Small intestine (tissue), 7 donors: ENCODE data around the gene TANGO6. TPM values are rescaled to one million over a fixed set of nuclear protein-coding genes. Genes with fewer than 3 reads are reported as not detected.

Source experiments
- DNase-seq, 2 donors: peaks; one replicate each; pipeline versions ENCODE4 v3.0.0 to v3.0.0-alpha.2; 2013
- FAIRE-seq: peaks from 2 replicates; lab custom pipeline; 2012; peaks lifted over from hg19 to GRCh38; lab: Jason Lieb, UNC
- H3K27ac ChIP-seq, 3 donors: one replicate each; pipeline ENCODE4 v1.5.1; 2013; ENCODE audit warnings: low read length in 2 of 3, mild to moderate bottlenecking in 2 of 3, control low read depth in 1 of 3, inconsistent platforms in 1 of 3, low read depth in 1 of 3, moderate library complexity in 1 of 3
- H3K27me3 ChIP-seq, 3 donors: one replicate each; pipeline ENCODE4 v1.6.1; 2013; ENCODE audit warnings: low read length in 3 of 3, inconsistent platforms in 1 of 3; ENCODE audit not compliant: control insufficient read depth in 3 of 3, insufficient read depth in 3 of 3
- H3K36me3 ChIP-seq, 3 donors: one replicate each; pipeline ENCODE4 v1.6.1; 2013; ENCODE audit warnings: low read length in 3 of 3, inconsistent platforms in 1 of 3, low read depth in 1 of 3, mild to moderate bottlenecking in 1 of 3, moderate library complexity in 1 of 3; ENCODE audit not compliant: control insufficient read depth in 3 of 3, insufficient read depth in 2 of 3
- H3K4me1 ChIP-seq, 3 donors: one replicate each; pipeline ENCODE4 v1.6.1; 2013; ENCODE audit warnings: low read length in 2 of 3, inconsistent platforms in 1 of 3, low read depth in 1 of 3, mild to moderate bottlenecking in 1 of 3, moderate library complexity in 1 of 3; ENCODE audit not compliant: control insufficient read depth in 3 of 3, insufficient read depth in 2 of 3
- H3K4me3 ChIP-seq, 3 donors: one replicate each; pipeline ENCODE4 v1.5.1; 2013; ENCODE audit warnings: low read length in 3 of 3, control low read depth in 1 of 3, inconsistent platforms in 1 of 3, low read depth in 1 of 3, mild to moderate bottlenecking in 1 of 3, moderate library complexity in 1 of 3
- H3K9me3 ChIP-seq, 2 donors: one replicate each; pipeline ENCODE4 v1.6.1; 2013; ENCODE audit warnings: low read depth in 1 of 2, low read length in 1 of 2; ENCODE audit not compliant: control insufficient read depth in 2 of 2, insufficient read depth in 1 of 2
- WGBS, 3 donors: extraction: QIAGEN DNeasy Blood & Tissue Kit; methylation state at CpG; one replicate each; pipeline ENCODE4 v1.1.7; 2013; 5-methylcytosine and 5-hydroxymethylcytosine counted together
- polyA plus RNA-seq, 4 donors: library from polyadenylated mRNA; stranded (reverse) in 3 of 4; unstranded in 1 of 4; fragments of 200-250 nt in 3 of 4; fragments of 120-200 nt in 1 of 4; gene quantifications; one replicate each; pipeline versions ENCODE4 v1.2.1 to v1.2.3, GENCODE V29; 2013
- donor health status: healthy with polysubstance abuse.
- donor health status: control.
- donor health status: control.
- donor health status: Bipolar disorder and iron deficiency.
- donor health status: healthy.

TANGO6 gene
- polyA plus RNA-seq, 4 donors: 0.67 to 7.7 (median 2.9) TPM

GRCh38 chr16:69111216-69111875, 268.0 kb downstream of the TANGO6 start:
- Histone ChIP-seq H3K36me3 (peaks cover 0 to 68% (median 6%) of the 10 kb centered on the region in 3 donors), H3K27ac (no peak overlapping the region), H3K27me3 (peaks cover 0 to 25% (median 2%) of the 10 kb centered on the region in 3 donors), H3K4me1 (peaks cover 0 to 13% (median 10%) of the 10 kb centered on the region in 3 donors), H3K9me3 (no peaks in the 10 kb centered on the region), H3K4me3 (no peak overlapping the region)
- FAIRE-seq (no peak), DNase-seq (no peak)
- WGBS, 3 donors: 82 to 89% (median 85%) methylated on average over 6 of the region's 6 CpGs

GRCh38 chr16:69111876-69112230, 268.5 kb downstream of the TANGO6 start:
- WGBS, 3 donors: 81 to 89% (median 82%) methylated on average over 5 of the region's 5 CpGs
- no peak for FAIRE-seq
- H3K36me3 ChIP-seq: peaks cover 0 to 72% (median 6%) of the 10 kb centered on the region in 3 donors
- no peak overlapping the region for H3K4me3 ChIP-seq
- no peak for DNase-seq
- H3K27me3 ChIP-seq: peaks cover 0 to 22% (median 0%) of the 10 kb centered on the region in 3 donors
- peaks cover 0 to 9% (median 8%) of the 10 kb centered on the region in 3 donors for H3K4me1 ChIP-seq
- no peaks in the 10 kb centered on the region for H3K9me3 ChIP-seq
- H3K27ac ChIP-seq: no peak overlapping the region

- no peak for FAIRE-seq
- DNase-seq: peak; percentile 54 to 60
- no peaks in the 10 kb centered on the region for H3K9me3 ChIP-seq
- H3K36me3 ChIP-seq: peaks cover 0 to 75% (median 6%) of the 10 kb centered on the region in 3 donors
- 40 to 49% (median 44%) methylated on average over 6 of the region's 6 CpGs for WGBS, 3 donors
- no peak overlapping the region for H3K4me3 ChIP-seq
- peaks cover 0 to 16% (median 0%) of the 10 kb centered on the region in 3 donors for H3K27me3 ChIP-seq
- peaks cover 0 to 5% (median 3%) of the 10 kb centered on the region in 3 donors for H3K4me1 ChIP-seq
- no peak overlapping the region for H3K27ac ChIP-seq
Measured at GRCh38 chr16:69112285-69113129, 269.2 kb downstream of the TANGO6 start.

- Histone ChIP-seq H3K27me3 (peaks cover 0 to 9% (median 0%) of the 10 kb centered on the region in 3 donors), H3K4me3 (no peak overlapping the region), H3K9me3 (no peaks in the 10 kb centered on the region), H3K36me3 (peaks cover 0 to 80% (median 6%) of the 10 kb centered on the region in 3 donors), H3K4me1 (peaks cover 0 to 2% (median 0%) of the 10 kb centered on the region in 3 donors), H3K27ac (no peak overlapping the region)
- WGBS, 3 donors: 92% methylated on average over 7 of the region's 7 CpGs
- no peak for FAIRE-seq
- no peak for DNase-seq
Measured at GRCh38 chr16:69113216-69113615, 269.9 kb downstream of the TANGO6 start.

GRCh38 chr16:69114346-69114975, 271.1 kb downstream of the TANGO6 start:
- no peak overlapping the region for H3K27ac ChIP-seq
- DNase-seq (no peak), FAIRE-seq (no peak)
- peaks cover 0 to 2% (median 0%) of the 10 kb centered on the region in 3 donors for H3K4me1 ChIP-seq
- H3K4me3 ChIP-seq: no peak overlapping the region
- H3K36me3 ChIP-seq: peaks cover 0 to 86% (median 3%) of the 10 kb centered on the region in 3 donors
- no peaks in the 10 kb centered on the region for H3K27me3 ChIP-seq
- WGBS, 3 donors: 92 to 95% (median 93%) methylated on average over 25 of the region's 25 CpGs
- no peaks in the 10 kb centered on the region for H3K9me3 ChIP-seq

- H3K27ac ChIP-seq: no peak overlapping the region
- DNase-seq (no peak), FAIRE-seq (no peak)
- H3K4me1 ChIP-seq: peaks cover 0 to 2% (median 0%) of the 10 kb centered on the region in 3 donors
- no peak overlapping the region for H3K4me3 ChIP-seq
- H3K36me3 ChIP-seq: peaks cover 0 to 86% (median 3%) of the 10 kb centered on the region in 3 donors
- no peaks in the 10 kb centered on the region for H3K27me3 ChIP-seq
- no peaks in the 10 kb centered on the region for H3K9me3 ChIP-seq
- 92 to 98% (median 97%) methylated on average over 6 of the region's 6 CpGs for WGBS, 3 donors
Measured at GRCh38 chr16:69114976-69115355, 271.6 kb downstream of the TANGO6 start.

GRCh38 chr16:69115361-69115760, 272.0 kb downstream of the TANGO6 start:
- Histone ChIP-seq H3K36me3 (peaks cover 0 to 88% (median 4%) of the 10 kb centered on the region in 3 donors), H3K27me3 (no peaks in the 10 kb centered on the region), H3K4me1 (peaks cover 0 to 2% (median 0%) of the 10 kb centered on the region in 3 donors), H3K27ac (no peak overlapping the region), H3K4me3 (no peak overlapping the region), H3K9me3 (no peaks in the 10 kb centered on the region)
- no peak for DNase-seq
- no peak for FAIRE-seq
- 92 to 93% (median 93%) methylated on average over 5 of the region's 5 CpGs for WGBS, 3 donors

GRCh38 chr16:69115837-69116236, 272.5 kb downstream of the TANGO6 start:
- H3K9me3 ChIP-seq: no peaks in the 10 kb centered on the region
- H3K36me3 ChIP-seq: peaks cover under 1 to 89% (median 4%) of the 10 kb centered on the region in 3 donors
- no peak for DNase-seq
- no peak overlapping the region for H3K27ac ChIP-seq
- H3K27me3 ChIP-seq: no peaks in the 10 kb centered on the region
- 44 to 59% (median 55%) methylated on average over 1 of the region's 1 CpG for WGBS, 3 donors
- peaks cover 0 to 2% (median 0%) of the 10 kb centered on the region in 3 donors for H3K4me1 ChIP-seq
- no peak for FAIRE-seq
- H3K4me3 ChIP-seq: no peak overlapping the region
